Prostate gland (tissue), 2 donors: ENCODE measurements around the gene B4GALNT1. TPM values are rescaled to one million over a fixed set of nuclear protein-coding genes. Genes with fewer than 3 reads are reported as not detected.

Experiments
- DNase-seq: peaks from one replicate; pipeline ENCODE4 v3.0.0-alpha.2; 2019; ENCODE audit warnings: low spot score
- H3K27ac ChIP-seq, 2 donors: fragments of 200-600 bp; sonication (generic); 2 replicates each; pipeline ENCODE4 v1.5.1; 2017 to 2019
- H3K27me3 ChIP-seq: fragments of 200-600 bp; sonication (generic); replicated peaks from 2 replicates; pipeline ENCODE4 v1.5.1; 2019; ENCODE audit not compliant: insufficient read depth
- H3K36me3 ChIP-seq, 2 donors: fragments of 200-600 bp; sonication (generic); 1 replicate in 1 of 2; 2 replicates in 1 of 2; pipeline versions ENCODE4 v1.5.1 to v1.8.1; 2017 to 2019
- H3K4me1 ChIP-seq: fragments of 200-600 bp; sonication (generic); replicated peaks from 2 replicates; pipeline ENCODE4 v1.5.1; 2019
- H3K4me3 ChIP-seq, 2 donors: fragments of 200-600 bp; sonication (generic); 2 replicates each; pipeline ENCODE4 v1.5.1; 2017 to 2019
- H3K9me3 ChIP-seq: fragments of 200-600 bp; sonication (generic); 2 replicates; pipeline ENCODE4 v1.5.1; 2017
- CTCF ChIP-seq, 4 experiments: fragments of 200-600 bp in 2 of 4; fragments of 450-650 bp in 2 of 4; sonication (generic) in 2 of 4; IDR thresholded peaks; 1 replicate in 3 of 4; 2 replicates in 1 of 4; pipeline ENCODE4 v1.5.1; 2016 to 2019; ENCODE audit warnings: antibody characterized with exemption in 4 of 4, mild to moderate bottlenecking in 2 of 4, moderate library complexity in 2 of 4
- POLR2A ChIP-seq: fragments of 450-650 bp; IDR thresholded peaks from one replicate; pipeline ENCODE4 v1.6.1; 2016; ENCODE audit warnings: antibody characterized with exemption, mild to moderate bottlenecking
- POLR2AphosphoS5 ChIP-seq: sonication (generic); formaldehyde crosslinking; IDR thresholded peaks from one replicate; pipeline ENCODE4 v1.6.1; 2017; ENCODE audit warnings: antibody characterized with exemption
- WGBS: methylation state at CpG from one replicate; pipeline ENCODE4 v1.1.5; 2018; 5-methylcytosine and 5-hydroxymethylcytosine counted together
- intact Hi-C: fragments of 100-400 bp; cut with DNase I; formaldehyde crosslinking; loops from one replicate; pipeline ENCODE4 v1.14.2; 2022
- total RNA-seq, 2 donors: library from RNA; depleted of rRNA; stranded (reverse); fragments of >200 nt; gene quantifications; one replicate each; pipeline ENCODE4 v1.1.0, GENCODE V29; 2016

Gene B4GALNT1
- total RNA-seq, 2 donors from 2014 or later = 2.2 to 6.7 TPM

- no peak for TF ChIP-seq POLR2AphosphoS5
- TF ChIP-seq CTCF (IDR thresholded peaks at IDR 0.05) = no peak
- TF ChIP-seq POLR2A = no peak
- no peaks in the 10 kb centered on the region for H3K27me3 ChIP-seq
- DNase-seq = no peak
- H3K4me3 ChIP-seq = no peak overlapping the region
- no peaks in the 10 kb centered on the region for H3K9me3 ChIP-seq
- WGBS = 64% methylated on average over 2 of the region's 2 CpGs
- intact Hi-C loops = no loop called here
- no peaks in the 10 kb centered on the region for H3K4me1 ChIP-seq
- H3K36me3 ChIP-seq = no peaks in the 10 kb centered on the region
- no peak overlapping the region for H3K27ac ChIP-seq
These were observed 47.8 kb downstream of the B4GALNT1 start for GRCh38 chr12:57585156-57585555.

DNA sequence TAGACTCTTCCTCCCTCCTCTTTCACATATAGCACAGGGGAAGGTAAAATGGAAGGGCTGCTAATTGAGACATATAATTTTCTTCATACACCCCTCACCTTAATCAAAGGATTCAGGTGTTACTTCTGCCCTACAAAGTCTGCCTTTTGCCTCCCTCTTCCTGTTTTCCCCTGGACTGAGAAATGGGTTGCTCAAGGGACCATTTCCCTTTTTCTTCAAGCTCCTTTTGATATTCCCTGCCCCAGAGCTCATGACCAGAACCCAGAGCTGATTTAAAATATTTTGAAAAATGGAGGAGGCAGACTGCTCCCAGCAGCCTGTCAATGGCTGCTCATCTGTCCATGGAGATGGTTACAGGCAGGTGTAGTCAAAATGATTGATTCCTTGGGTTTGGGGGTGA is 48.3 kb downstream of the B4GALNT1 start:
- no peak overlapping the region for H3K27ac ChIP-seq
- DNase-seq = no peak
- no peaks in the 10 kb centered on the region for H3K9me3 ChIP-seq
- H3K4me3 ChIP-seq = no peak overlapping the region
- no peaks in the 10 kb centered on the region for H3K36me3 ChIP-seq
- intact Hi-C loops = no loop called here
- no peaks in the 10 kb centered on the region for H3K4me1 ChIP-seq
- H3K27me3 ChIP-seq = no peaks in the 10 kb centered on the region
- TF ChIP-seq POLR2A = no peak
- TF ChIP-seq CTCF (IDR thresholded peaks at IDR 0.05) = no peak
- TF ChIP-seq POLR2AphosphoS5 = no peak

DNA sequence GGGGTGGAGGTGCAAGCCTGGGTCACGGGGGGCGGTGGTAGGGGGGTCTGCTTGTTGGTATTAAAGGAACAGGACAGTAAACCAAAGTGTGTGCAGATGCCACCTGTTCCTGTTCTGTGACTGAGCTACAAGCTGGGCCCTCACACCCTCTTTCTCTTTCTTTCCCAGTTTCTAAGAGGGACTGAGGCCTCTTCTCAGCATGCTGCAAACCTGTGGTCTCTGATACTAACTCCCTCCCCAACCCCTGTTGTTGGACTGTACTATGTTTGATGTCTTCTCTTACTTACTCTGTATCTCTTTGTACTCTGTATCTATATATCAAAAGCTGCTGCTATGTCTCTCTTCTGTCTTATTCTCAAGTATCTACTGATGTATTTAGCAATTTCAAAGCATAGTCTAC is 49.0 kb downstream of the B4GALNT1 start:
- 100% methylated on average over 2 of the region's 2 CpGs for WGBS
- intact Hi-C loops = no loop called here
- H3K9me3 ChIP-seq = no peaks in the 10 kb centered on the region
- no peaks in the 10 kb centered on the region for H3K27me3 ChIP-seq
- no peak overlapping the region for H3K4me3 ChIP-seq
- no peak overlapping the region for H3K27ac ChIP-seq
- TF ChIP-seq CTCF (IDR thresholded peaks at IDR 0.05) = no peak
- TF ChIP-seq POLR2AphosphoS5 = no peak
- TF ChIP-seq POLR2A = no peak
- no peak for DNase-seq
- H3K36me3 ChIP-seq = no peaks in the 10 kb centered on the region
- H3K4me1 ChIP-seq = no peaks in the 10 kb centered on the region

- H3K4me1 ChIP-seq = no peaks in the 10 kb centered on the region
- H3K9me3 ChIP-seq = no peaks in the 10 kb centered on the region
- TF ChIP-seq POLR2AphosphoS5 = peak; percentile 56
- no peak for TF ChIP-seq POLR2A
- peak; percentile 91 to 93 (median 92) for TF ChIP-seq CTCF (IDR thresholded peaks at IDR 0.05)
- peak; percentile 63 for DNase-seq
- WGBS = 48% methylated on average over 13 of the region's 13 CpGs
- H3K36me3 ChIP-seq = no peaks in the 10 kb centered on the region
- intact Hi-C loops = loop anchor here (1.0 kb wide), 1 partner anchor 38 kb away; no protein-coding TSS in a partner anchor
- H3K27ac ChIP-seq = no peak overlapping the region
- no peak overlapping the region for H3K4me3 ChIP-seq
- no peaks in the 10 kb centered on the region for H3K27me3 ChIP-seq
These were observed 49.8 kb downstream of the B4GALNT1 start for GRCh38 chr12:57583008-57583831.

DNA sequence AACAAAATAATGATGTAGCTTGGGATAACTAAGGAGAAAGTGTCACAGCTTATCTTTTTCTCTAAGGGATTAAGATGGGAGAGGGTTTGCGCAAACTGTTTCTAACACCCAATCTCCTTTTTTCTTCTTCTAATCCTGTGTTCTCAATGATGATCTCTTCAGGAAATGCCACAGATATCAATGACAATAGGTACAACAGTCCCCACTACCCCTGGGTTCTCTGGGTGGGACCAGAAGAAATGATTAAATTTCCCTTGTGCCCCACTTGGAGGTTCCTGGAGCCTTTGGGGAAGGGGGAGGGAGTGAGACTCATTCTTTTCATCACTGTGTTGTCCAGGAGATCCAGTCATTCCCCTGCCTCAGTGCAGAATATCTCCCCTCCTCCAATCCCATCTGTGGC is 50.6 kb downstream of the B4GALNT1 start:
- Histone ChIP-seq H3K9me3 (no peaks in the 10 kb centered on the region), H3K4me3 (no peak overlapping the region), H3K4me1 (no peaks in the 10 kb centered on the region), H3K27ac (no peak overlapping the region), H3K36me3 (no peaks in the 10 kb centered on the region), H3K27me3 (no peaks in the 10 kb centered on the region)
- DNase-seq = no peak
- WGBS = 100% methylated on average over 1 of the region's 1 CpG
- TF ChIP-seq POLR2A (no peak), CTCF (IDR thresholded peaks at IDR 0.05) (no peak), POLR2AphosphoS5 (no peak)
- intact Hi-C loops = no loop called here
